GM21381 (cell line): ENCODE data around the gene EPN3.

Source experiments
- ATAC-seq: cut with Tn5 transposase; IDR thresholded peaks from one replicate; pipeline ENCODE4 v1.9.1; 2021; ENCODE audit warnings: mild to moderate bottlenecking, moderate library complexity; ENCODE audit not compliant: unreplicated experiment

The EPN3 gene

GRCh38 chr17:50564916-50565315, 32.4 kb downstream of the EPN3 start:
- no peak for ATAC-seq

GRCh38 chr17:50565402-50566350, 33.1 kb downstream of the EPN3 start:
- no peak for ATAC-seq

- ATAC-seq = no peak
Measured at GRCh38 chr17:50566886-50567285, 34.4 kb downstream of the EPN3 start.

GRCh38 chr17:50568659-50569058, 36.1 kb downstream of the EPN3 start:
- ATAC-seq = no peak

- ATAC-seq = no peak
Measured at GRCh38 chr17:50569592-50569991, 37.1 kb downstream of the EPN3 start.

GRCh38 chr17:50570032-50570431, 37.5 kb downstream of the EPN3 start:
- no peak for ATAC-seq

- no peak for ATAC-seq
Measured at GRCh38 chr17:50570528-50570927, 38.0 kb downstream of the EPN3 start.

GRCh38 chr17:50571681-50572080, 39.1 kb downstream of the EPN3 start:
- no peak for ATAC-seq

- no peak for ATAC-seq
Measured at GRCh38 chr17:50572541-50572940, 40.0 kb downstream of the EPN3 start.

- no peak for ATAC-seq
Measured at GRCh38 chr17:50573866-50574611, 41.5 kb downstream of the EPN3 start.

- no peak for ATAC-seq
Measured at GRCh38 chr17:50575581-50576210, 43.2 kb downstream of the EPN3 start.

GRCh38 chr17:50576864-50577263, 44.3 kb downstream of the EPN3 start:
- ATAC-seq = no peak

- no peak for ATAC-seq
Measured at GRCh38 chr17:50577451-50577954, 45.0 kb downstream of the EPN3 start.

- ATAC-seq = no peak
Measured at GRCh38 chr17:50578173-50578572, 45.6 kb downstream of the EPN3 start.

GRCh38 chr17:50579399-50579798, 46.9 kb downstream of the EPN3 start:
- no peak for ATAC-seq

- ATAC-seq = no peak
Measured at GRCh38 chr17:50580646-50581045, 48.1 kb downstream of the EPN3 start.

GRCh38 chr17:50581316-50581715, 48.8 kb downstream of the EPN3 start:
- ATAC-seq = no peak

GRCh38 chr17:50582741-50583140, 50.2 kb downstream of the EPN3 start:
- no peak for ATAC-seq

- ATAC-seq = no peak
Measured at GRCh38 chr17:50583641-50584040, 51.1 kb downstream of the EPN3 start.

GRCh38 chr17:50584116-50584515, 51.6 kb downstream of the EPN3 start:
- ATAC-seq = no peak

- ATAC-seq = no peak
Measured at GRCh38 chr17:50584749-50585148, 52.2 kb downstream of the EPN3 start.
